WTC11 (cell line): ENCODE measurements around the gene ARHGAP30.

Source experiments
- CREB1 ChIP-seq: sonication (generic); formaldehyde crosslinking; IDR thresholded peaks from 2 replicates; pipeline ENCODE4 v1.8.0; 2023; ENCODE audit warnings: mild to moderate bottlenecking, missing genetic modification reagents
- ESRRA ChIP-seq: sonication (generic); formaldehyde crosslinking; IDR thresholded peaks from 2 replicates; pipeline ENCODE4 v1.8.1; 2022; ENCODE audit warnings: mild to moderate bottlenecking, missing genetic modification reagents, borderline replicate concordance
- FOXP1 ChIP-seq: sonication (generic); formaldehyde crosslinking; IDR thresholded peaks from 2 replicates; pipeline ENCODE4 v1.8.0; 2022; ENCODE audit warnings: missing genetic modification reagents, mild to moderate bottlenecking, moderate library complexity, borderline replicate concordance
- HMGA2 ChIP-seq: fragments of 250-450 bp; sonication (Bioruptor Pico); IDR thresholded peaks from 2 replicates; pipeline ENCODE4 v1.4.0; 2021; ENCODE audit warnings: mild to moderate bottlenecking, moderate library complexity
- JUN ChIP-seq: sonication (generic); formaldehyde crosslinking; IDR thresholded peaks from 2 replicates; pipeline ENCODE4 v1.8.0; 2023; ENCODE audit warnings: mild to moderate bottlenecking, missing genetic modification reagents
- NR3C1 ChIP-seq: sonication (generic); formaldehyde crosslinking; conservative IDR thresholded peaks from 2 replicates; pipeline ENCODE4 v1.8.1; 2023; ENCODE audit warnings: low read depth, mild to moderate bottlenecking, missing genetic modification reagents
- SP1 ChIP-seq: sonication (generic); formaldehyde crosslinking; conservative IDR thresholded peaks from 2 replicates; pipeline ENCODE4 v1.8.1; 2022; ENCODE audit warnings: missing genetic modification reagents
- TP53 ChIP-seq: sonication (generic); formaldehyde crosslinking; IDR thresholded peaks from 2 replicates; pipeline ENCODE4 v1.8.1; 2023; ENCODE audit warnings: mild to moderate bottlenecking, missing genetic modification reagents
- USF2 ChIP-seq: sonication (generic); formaldehyde crosslinking; IDR thresholded peaks from 2 replicates; pipeline ENCODE4 v1.8.1; 2023; ENCODE audit warnings: mild to moderate bottlenecking, missing genetic modification reagents, moderate library complexity
- ZBTB43 ChIP-seq: sonication (generic); formaldehyde crosslinking; IDR thresholded peaks from 2 replicates; pipeline ENCODE4 v1.8.1; 2023; ENCODE audit warnings: mild to moderate bottlenecking, missing genetic modification reagents
- ZNF416 ChIP-seq: fragments of 250-450 bp; sonication (Bioruptor Pico); IDR thresholded peaks from 2 replicates; pipeline ENCODE4 v1.9.0; 2021; ENCODE audit warnings: mild to moderate bottlenecking, inconsistent platforms
- TF ChIP-seq, protein P1 (sequence below): fragments of 200-600 bp; IDR thresholded peaks from 2 replicates; pipeline ENCODE4 v1.8.0; 2022; ENCODE audit warnings: antibody characterized with exemption
- TF ChIP-seq, protein P2 (sequence below): sonication (generic); formaldehyde crosslinking; IDR thresholded peaks from 2 replicates; pipeline ENCODE4 v1.8.0; 2022; ENCODE audit warnings: mild to moderate bottlenecking, missing genetic modification reagents
- TF ChIP-seq, protein P3 (sequence below): sonication (generic); formaldehyde crosslinking; IDR thresholded peaks from 2 replicates; pipeline ENCODE4 v1.8.1; 2023; ENCODE audit warnings: mild to moderate bottlenecking, missing genetic modification reagents, borderline replicate concordance

- no peak for TF ChIP-seq JUN (CRISPR knock-in tag)
- TF ChIP-seq SP1: peak; percentile 47; the same call in 1 of the 2 replicates
- TF ChIP-seq, protein P1, sequence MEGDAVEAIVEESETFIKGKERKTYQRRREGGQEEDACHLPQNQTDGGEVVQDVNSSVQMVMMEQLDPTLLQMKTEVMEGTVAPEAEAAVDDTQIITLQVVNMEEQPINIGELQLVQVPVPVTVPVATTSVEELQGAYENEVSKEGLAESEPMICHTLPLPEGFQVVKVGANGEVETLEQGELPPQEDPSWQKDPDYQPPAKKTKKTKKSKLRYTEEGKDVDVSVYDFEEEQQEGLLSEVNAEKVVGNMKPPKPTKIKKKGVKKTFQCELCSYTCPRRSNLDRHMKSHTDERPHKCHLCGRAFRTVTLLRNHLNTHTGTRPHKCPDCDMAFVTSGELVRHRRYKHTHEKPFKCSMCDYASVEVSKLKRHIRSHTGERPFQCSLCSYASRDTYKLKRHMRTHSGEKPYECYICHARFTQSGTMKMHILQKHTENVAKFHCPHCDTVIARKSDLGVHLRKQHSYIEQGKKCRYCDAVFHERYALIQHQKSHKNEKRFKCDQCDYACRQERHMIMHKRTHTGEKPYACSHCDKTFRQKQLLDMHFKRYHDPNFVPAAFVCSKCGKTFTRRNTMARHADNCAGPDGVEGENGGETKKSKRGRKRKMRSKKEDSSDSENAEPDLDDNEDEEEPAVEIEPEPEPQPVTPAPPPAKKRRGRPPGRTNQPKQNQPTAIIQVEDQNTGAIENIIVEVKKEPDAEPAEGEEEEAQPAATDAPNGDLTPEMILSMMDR: no peak
- TF ChIP-seq USF2 (CRISPR knock-in tag): no peak
- no peak for TF ChIP-seq TP53 (CRISPR knock-in tag)
- TF ChIP-seq ZBTB43 (CRISPR knock-in tag): 0 out of 2 replicates have a peak, but pooled peaks have one; percentile 41
- no peak for TF ChIP-seq ESRRA (CRISPR knock-in tag)
- TF ChIP-seq CREB1 (CRISPR knock-in tag): no peak
- no peak for TF ChIP-seq HMGA2 (CRISPR knock-in tag)
- no peak for TF ChIP-seq NR3C1 (CRISPR knock-in tag)
- no peak for TF ChIP-seq FOXP1 (CRISPR knock-in tag)
- TF ChIP-seq, protein P2, sequence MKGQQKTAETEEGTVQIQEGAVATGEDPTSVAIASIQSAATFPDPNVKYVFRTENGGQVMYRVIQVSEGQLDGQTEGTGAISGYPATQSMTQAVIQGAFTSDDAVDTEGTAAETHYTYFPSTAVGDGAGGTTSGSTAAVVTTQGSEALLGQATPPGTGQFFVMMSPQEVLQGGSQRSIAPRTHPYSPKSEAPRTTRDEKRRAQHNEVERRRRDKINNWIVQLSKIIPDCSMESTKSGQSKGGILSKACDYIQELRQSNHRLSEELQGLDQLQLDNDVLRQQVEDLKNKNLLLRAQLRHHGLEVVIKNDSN: no peak
- TF ChIP-seq, protein P3, sequence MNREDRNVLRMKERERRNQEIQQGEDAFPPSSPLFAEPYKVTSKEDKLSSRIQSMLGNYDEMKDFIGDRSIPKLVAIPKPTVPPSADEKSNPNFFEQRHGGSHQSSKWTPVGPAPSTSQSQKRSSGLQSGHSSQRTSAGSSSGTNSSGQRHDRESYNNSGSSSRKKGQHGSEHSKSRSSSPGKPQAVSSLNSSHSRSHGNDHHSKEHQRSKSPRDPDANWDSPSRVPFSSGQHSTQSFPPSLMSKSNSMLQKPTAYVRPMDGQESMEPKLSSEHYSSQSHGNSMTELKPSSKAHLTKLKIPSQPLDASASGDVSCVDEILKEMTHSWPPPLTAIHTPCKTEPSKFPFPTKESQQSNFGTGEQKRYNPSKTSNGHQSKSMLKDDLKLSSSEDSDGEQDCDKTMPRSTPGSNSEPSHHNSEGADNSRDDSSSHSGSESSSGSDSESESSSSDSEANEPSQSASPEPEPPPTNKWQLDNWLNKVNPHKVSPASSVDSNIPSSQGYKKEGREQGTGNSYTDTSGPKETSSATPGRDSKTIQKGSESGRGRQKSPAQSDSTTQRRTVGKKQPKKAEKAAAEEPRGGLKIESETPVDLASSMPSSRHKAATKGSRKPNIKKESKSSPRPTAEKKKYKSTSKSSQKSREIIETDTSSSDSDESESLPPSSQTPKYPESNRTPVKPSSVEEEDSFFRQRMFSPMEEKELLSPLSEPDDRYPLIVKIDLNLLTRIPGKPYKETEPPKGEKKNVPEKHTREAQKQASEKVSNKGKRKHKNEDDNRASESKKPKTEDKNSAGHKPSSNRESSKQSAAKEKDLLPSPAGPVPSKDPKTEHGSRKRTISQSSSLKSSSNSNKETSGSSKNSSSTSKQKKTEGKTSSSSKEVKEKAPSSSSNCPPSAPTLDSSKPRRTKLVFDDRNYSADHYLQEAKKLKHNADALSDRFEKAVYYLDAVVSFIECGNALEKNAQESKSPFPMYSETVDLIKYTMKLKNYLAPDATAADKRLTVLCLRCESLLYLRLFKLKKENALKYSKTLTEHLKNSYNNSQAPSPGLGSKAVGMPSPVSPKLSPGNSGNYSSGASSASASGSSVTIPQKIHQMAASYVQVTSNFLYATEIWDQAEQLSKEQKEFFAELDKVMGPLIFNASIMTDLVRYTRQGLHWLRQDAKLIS: no peak
- TF ChIP-seq ZNF416: no peak
These were observed 56.0 kb downstream of the ARHGAP30 start for GRCh38 chr1:161013488-161014230.
